Body of pancreas (tissue), 4 donors: ENCODE data around the gene IPO11.

Source experiments
- CTCF ChIP-seq, 7 experiments: fragments of 450-650 bp in 4 of 7; fragments of 200-600 bp in 3 of 7; sonication (generic) in 3 of 7; IDR thresholded peaks; one replicate each; pipeline ENCODE4 v1.5.1; 2016 to 2019; ENCODE audit warnings: antibody characterized with exemption in 7 of 7
- POLR2A ChIP-seq, 3 donors: fragments of 450-650 bp; IDR thresholded peaks; one replicate each; pipeline ENCODE4 v1.6.1; 2016; ENCODE audit warnings: antibody characterized with exemption in 3 of 3, mild to moderate bottlenecking in 2 of 3

GRCh38 chr5:62621280-62621679 is 208.7 kb downstream of the IPO11 start:
- TF ChIP-seq CTCF (IDR thresholded peaks at IDR 0.05) (no peak), POLR2A (IDR thresholded peaks at IDR 0.05) (no peak)
